ENCODE results near the gene PRXL2B. TPM values are rescaled to one million over a fixed set of nuclear protein-coding genes. Genes with fewer than 3 reads are reported as not detected.

PRXL2B gene
- total RNA-seq, 1 donor = 15.1 TPM

GRCh38 chr1:2628933-2629626, 42.5 kb downstream of the PRXL2B start:
- no peak for DNase-seq (ENCODE audit: low read depth)
- no peak overlapping the region for H3K4me3 ChIP-seq (ENCODE audit: low read depth, low read length)
- TF ChIP-seq CTCF (IDR thresholded peaks at IDR 0.05; ENCODE audit: insufficient read depth, low read depth, low read length) = no peak

GRCh38 chr1:2629627-2630497, 43.3 kb downstream of the PRXL2B start:
- TF ChIP-seq CTCF (IDR thresholded peaks at IDR 0.05; ENCODE audit: insufficient read depth, low read depth, low read length) = no peak
- DNase-seq (ENCODE audit: low read depth) = no peak
- no peak overlapping the region for H3K4me3 ChIP-seq (ENCODE audit: low read depth, low read length)

GRCh38 chr1:2630498-2631135, 44.0 kb downstream of the PRXL2B start:
- no peak for TF ChIP-seq CTCF (IDR thresholded peaks at IDR 0.05; ENCODE audit: insufficient read depth, low read depth, low read length)
- H3K4me3 ChIP-seq (ENCODE audit: low read depth, low read length) = no peak overlapping the region
- DNase-seq (ENCODE audit: low read depth) = no peak

GRCh38 chr1:2631136-2632050, 44.8 kb downstream of the PRXL2B start:
- H3K4me3 ChIP-seq (ENCODE audit: low read depth, low read length) = no peak overlapping the region
- DNase-seq (ENCODE audit: low read depth) = no peak
- TF ChIP-seq CTCF (IDR thresholded peaks at IDR 0.05; ENCODE audit: insufficient read depth, low read depth, low read length) = no peak

- no peak for TF ChIP-seq CTCF (IDR thresholded peaks at IDR 0.05; ENCODE audit: insufficient read depth, low read depth, low read length)
- H3K4me3 ChIP-seq (ENCODE audit: low read depth, low read length) = no peak overlapping the region
- no peak for DNase-seq (ENCODE audit: low read depth)
These were observed 45.5 kb downstream of the PRXL2B start for GRCh38 chr1:2632051-2632430.

Data from fibroblast of villous mesenchyme (primary cell).